ENCODE results near the gene SWSAP1.

SWSAP1 gene

DNA sequence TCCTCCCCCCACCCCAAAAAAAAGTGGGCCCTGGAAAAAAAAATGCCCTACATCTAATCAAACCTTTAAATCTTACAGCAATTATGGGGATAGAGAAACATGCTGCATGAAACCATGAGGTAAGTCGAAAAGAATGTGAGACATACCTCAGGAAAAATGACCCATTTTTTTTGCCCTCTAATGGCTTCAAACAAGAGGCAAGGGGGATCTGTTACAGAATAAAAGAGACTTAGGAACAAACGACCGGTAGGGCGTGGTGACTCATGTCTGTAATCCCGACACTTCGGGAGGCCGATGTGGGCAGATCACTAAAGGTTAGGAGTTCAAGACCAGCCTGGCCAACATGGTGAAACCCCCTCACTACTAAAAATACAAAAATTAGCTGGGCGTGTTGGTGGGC is 36.2 kb downstream of the SWSAP1 start:
- DNase-seq (ENCODE audit: low spot score): no peak

DNA sequence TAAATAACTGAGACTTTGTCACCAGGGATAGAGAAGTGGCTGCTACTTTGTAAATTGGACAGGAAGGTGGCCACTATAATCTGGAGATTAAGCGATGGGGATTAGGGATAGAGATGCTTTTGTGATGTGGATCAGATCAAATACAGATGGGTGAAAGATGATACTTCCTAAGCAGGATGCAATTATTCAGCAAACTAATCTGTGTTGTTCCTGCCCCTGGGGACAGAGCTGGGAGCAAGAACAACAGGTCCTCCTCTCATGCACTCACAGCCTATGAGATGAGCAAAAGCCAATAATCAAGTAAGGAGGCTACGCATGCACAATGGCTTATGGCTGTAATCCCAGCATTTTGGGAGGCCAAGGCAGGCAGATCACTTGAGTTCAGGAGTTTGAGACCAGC is 40.1 kb downstream of the SWSAP1 start:
- DNase-seq (ENCODE audit: low spot score): no peak

GRCh38 chr19:11416346-11417052 is 42.0 kb downstream of the SWSAP1 start:
- DNase-seq (ENCODE audit: low spot score): no peak

DNA sequence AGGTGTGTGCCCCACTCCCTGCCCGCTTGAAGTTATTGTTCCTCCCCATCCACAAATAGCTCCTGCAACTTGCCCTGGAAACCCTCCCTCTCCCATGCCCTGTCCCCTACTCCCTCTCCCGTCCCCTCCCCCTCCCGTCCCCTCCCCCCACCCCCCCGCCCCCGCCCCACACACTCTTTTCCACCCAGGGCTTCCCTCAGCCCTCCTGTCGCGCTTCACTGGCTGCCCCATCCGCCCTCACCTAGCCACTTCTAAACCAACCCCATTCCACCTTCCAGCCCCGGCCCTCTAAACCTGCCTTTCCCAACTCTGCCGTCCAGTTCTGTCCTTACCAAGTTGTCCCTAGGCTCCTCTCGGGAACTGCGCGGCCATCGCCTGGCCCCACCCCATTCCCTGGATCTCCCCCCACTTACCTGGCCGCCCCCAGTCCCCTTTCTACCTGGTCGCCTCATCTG is 43.7 kb downstream of the SWSAP1 start:
- DNase-seq (ENCODE audit: low spot score): no peak

GRCh38 chr19:11418549-11419506 is 44.4 kb downstream of the SWSAP1 start, which contains the start of gene RGL3:
Gene RGL3, minus strand, starts transcription at chr19:11419314. Its CDS starts 36 bp downstream, at chr19:11419278.
- DNase-seq (ENCODE audit: low spot score): no peak

DNA sequence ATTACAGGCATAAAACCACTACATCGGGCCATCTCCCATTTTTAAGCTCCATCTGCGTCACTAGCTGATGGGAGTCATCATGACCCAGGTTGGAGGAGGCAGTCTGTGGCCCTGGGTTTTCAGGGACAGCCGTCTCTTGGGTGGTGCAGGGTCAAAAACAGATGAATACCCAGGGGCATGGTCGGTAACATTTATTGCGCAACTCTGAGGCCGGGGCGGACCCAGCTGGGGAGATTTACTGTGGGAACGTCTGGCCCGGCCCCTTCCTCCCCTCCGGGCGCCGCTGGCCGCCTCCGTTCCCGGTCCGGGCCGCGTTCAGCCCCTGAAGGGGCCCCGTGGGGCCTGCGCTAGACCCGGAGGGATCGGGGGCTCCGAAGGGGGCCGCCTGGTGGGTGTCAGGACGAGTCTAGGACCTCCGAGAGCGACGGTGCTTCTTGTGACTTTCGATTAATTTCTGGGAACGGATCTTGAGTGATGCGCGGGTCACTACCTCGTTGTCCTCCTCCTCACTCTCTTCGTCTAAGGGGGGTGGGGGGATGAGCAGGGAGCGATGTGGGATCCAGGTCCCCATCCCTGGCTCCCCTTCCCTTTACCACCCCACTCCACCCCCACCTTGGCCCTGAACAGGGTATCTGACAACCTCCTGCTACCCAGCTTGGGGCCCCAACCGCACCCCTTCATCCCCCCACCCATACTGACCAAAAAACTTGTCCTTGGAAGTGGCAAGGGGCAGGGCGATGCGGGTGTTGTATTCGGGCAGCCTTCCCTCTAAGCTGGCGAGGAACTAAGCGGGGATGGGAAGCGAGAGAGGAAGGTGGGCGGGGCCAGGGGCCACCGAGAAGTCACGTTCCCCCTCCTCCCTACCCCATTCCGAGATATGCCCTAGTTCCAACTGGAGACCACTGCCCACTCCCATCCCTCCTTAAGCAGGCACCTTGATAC is 46.2 kb downstream of the SWSAP1 start:
- DNase-seq (ENCODE audit: low spot score): no peak

GRCh38 chr19:11421371-11422098 is 47.1 kb downstream of the SWSAP1 start:
- peak; percentile 88 for DNase-seq (ENCODE audit: low spot score)

DNA sequence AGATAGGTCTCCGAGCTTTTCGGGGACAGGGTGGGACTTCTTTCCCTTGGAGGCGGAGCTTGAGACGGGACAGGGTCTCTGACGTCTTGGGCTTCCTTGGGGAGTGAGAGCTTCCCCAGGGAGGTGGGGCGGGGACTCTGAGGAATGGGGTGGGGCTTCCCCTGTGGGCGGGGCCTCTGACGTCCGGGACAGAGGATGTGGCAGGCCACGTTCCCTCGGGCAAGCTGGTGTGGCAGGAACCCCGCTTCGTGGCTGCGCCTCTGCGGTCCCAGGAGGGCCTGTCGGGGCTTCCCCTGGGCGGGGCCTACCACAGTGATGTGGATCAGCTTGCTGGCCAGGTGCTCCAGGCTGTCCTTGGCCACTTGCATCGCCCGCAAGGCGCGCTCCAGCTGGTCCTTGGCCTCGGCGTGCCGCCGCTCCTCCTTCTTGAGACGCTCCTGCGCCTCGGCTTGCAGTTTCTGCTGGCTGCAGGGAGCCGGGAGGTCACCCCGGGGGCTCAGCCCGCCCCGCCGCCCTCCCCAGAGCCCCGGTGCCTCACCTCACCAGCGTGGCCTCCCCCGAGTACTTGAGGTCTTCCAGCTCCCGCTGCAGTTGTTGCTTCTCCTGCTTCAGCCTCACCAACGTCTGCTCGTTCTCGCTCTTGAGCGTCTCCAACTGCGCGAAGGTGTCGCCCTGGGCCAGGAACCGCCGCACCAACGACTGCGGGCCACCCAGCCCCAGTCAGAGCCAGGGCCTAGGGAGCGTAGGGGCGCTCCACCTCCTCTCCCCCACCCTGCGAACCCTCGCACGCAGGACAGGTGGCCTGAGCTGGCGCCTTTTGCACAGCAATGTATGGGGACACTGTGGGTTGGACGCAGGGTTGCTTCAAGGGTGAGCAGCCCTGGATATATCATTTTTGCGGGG is 47.9 kb downstream of the SWSAP1 start:
- peak; percentile 90 for DNase-seq (ENCODE audit: low spot score)

GRCh38 chr19:11423164-11423790 is 48.8 kb downstream of the SWSAP1 start:
- DNase-seq (ENCODE audit: low spot score): no peak

- no peak for DNase-seq (ENCODE audit: low spot score)
Measured at GRCh38 chr19:11423791-11424181, 49.3 kb downstream of the SWSAP1 start.

Measured in NAMALWA (cell line).